Retinal pigment epithelial cell (primary cell): ENCODE results near the gene AGAP1.

Source experiments
- DNase-seq: peaks from one replicate; pipeline ENCODE4 v3.0.0-alpha.2; 2010; ENCODE audit warnings: low read depth
- H3K4me3 ChIP-seq: 2 replicates; pipeline ENCODE4 v1.5.1; 2011; ENCODE audit warnings: mild to moderate bottlenecking, low read length, control low read depth, moderate library complexity
- TF ChIP-seq, protein P1 (sequence below): conservative IDR thresholded peaks from 2 replicates; pipeline ENCODE4 v1.5.1; 2011; ENCODE audit warnings: low read depth, low read length, control low read depth, inconsistent platforms

The AGAP1 gene

DNA sequence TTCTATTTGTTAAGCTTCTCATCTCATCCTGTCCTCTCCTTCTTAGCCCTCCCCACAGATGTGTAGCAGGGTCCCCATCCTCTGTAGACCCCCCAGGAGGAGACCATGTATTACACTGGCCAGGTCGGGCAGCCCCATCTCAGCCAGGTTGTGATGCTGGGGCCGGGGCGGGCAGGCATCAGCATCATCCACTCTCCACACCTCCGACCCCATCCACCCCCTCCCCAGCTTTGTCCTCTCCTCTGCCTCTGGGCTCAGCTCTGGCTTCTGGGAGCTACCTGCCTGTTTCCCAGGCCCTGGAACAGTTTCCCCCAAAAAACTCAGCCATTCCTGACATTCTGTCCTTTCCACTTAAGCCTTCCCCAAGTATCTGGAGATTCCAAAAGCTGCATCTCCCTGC, 625.2 kb downstream of the AGAP1 start:
- no peak overlapping the region for H3K4me3 ChIP-seq
- DNase-seq, result no peak
- TF ChIP-seq, protein P1, sequence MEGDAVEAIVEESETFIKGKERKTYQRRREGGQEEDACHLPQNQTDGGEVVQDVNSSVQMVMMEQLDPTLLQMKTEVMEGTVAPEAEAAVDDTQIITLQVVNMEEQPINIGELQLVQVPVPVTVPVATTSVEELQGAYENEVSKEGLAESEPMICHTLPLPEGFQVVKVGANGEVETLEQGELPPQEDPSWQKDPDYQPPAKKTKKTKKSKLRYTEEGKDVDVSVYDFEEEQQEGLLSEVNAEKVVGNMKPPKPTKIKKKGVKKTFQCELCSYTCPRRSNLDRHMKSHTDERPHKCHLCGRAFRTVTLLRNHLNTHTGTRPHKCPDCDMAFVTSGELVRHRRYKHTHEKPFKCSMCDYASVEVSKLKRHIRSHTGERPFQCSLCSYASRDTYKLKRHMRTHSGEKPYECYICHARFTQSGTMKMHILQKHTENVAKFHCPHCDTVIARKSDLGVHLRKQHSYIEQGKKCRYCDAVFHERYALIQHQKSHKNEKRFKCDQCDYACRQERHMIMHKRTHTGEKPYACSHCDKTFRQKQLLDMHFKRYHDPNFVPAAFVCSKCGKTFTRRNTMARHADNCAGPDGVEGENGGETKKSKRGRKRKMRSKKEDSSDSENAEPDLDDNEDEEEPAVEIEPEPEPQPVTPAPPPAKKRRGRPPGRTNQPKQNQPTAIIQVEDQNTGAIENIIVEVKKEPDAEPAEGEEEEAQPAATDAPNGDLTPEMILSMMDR, result no peak

DNA sequence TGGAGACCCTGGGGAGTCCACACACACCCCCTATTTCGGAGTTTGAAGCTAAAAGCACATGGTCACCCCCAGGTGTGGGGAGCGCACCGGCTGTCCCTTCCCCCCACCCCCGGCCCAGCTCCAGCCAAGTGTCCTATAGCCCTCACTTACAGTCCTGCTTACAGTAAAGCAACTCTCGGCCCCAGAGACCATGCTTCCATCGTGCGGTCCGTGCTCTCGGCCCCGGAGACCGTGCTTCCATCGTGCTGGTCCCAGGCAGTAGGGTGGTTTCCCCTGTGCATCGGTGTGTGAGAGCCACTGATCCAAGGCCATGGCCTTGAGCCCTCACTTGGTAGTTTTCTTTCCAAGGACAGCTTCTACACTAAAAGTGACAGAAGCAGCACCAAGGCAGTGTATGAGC, 625.6 kb downstream of the AGAP1 start:
- no peak overlapping the region for H3K4me3 ChIP-seq
- TF ChIP-seq, protein P1, result no peak
- no peak for DNase-seq

DNA sequence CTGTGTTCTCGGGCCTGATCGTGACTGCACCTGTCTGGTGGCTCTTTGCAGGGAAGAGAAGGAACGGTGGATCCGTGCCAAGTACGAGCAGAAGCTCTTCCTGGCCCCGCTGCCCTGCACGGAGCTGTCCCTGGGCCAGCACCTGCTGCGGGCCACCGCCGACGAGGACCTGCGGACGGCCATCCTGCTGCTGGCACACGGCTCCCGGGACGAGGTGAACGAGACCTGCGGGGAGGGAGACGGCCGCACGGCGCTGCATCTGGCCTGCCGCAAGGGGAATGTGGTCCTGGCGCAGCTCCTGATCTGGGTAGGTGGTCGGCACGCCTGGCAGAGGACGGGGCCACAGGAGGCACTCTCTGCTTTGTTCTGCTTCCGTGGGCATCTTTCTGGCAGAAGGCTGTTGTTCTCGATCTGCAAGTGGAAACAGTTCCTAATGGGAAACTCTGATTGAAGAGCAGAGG, 626.3 kb downstream of the AGAP1 start:
- TF ChIP-seq, protein P1, result no peak
- no peak for DNase-seq
- H3K4me3 ChIP-seq, result no peak overlapping the region

DNA sequence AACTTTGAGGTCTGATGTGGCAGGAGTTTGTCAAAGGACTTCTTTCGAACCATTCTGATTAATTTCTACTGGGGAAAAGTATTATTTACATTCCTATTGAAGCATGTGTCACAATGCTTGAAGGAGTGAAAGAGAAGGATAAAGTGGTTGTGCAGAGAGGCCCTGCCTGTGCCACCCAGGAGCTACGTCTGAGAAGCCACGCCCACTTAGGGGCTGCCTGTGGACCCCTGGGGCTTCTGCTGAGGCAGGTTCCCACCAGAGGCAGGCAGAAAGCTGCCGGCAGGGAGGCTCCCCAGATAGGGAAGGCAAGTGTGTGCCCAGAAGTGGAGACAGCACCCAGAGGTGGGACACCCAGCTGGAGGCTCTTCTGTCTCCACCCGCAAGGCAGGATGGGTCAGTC, 627.0 kb downstream of the AGAP1 start:
- no peak overlapping the region for H3K4me3 ChIP-seq
- DNase-seq, result no peak
- TF ChIP-seq, protein P1, result no peak

DNA sequence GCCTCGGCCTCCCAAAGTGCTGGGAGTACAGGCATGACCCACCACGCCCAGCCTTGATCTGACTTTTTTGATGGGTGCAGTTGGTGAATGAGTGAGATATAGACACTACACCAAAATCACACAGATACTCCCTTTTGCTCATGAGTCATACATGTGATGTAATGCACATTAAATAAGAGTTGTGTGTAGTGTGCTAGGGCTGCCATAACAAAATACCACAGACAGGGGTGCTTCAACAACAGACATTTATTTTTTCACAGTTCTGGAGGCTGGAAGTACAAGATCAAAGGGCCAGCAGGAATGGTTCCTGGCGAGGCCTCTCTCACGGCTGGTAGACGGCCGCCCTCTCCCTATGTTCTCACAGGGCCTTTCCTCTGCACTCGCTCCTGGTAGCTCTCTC, 627.7 kb downstream of the AGAP1 start:
- no peak for DNase-seq
- TF ChIP-seq, protein P1, result no peak
- H3K4me3 ChIP-seq, result no peak overlapping the region

DNA sequence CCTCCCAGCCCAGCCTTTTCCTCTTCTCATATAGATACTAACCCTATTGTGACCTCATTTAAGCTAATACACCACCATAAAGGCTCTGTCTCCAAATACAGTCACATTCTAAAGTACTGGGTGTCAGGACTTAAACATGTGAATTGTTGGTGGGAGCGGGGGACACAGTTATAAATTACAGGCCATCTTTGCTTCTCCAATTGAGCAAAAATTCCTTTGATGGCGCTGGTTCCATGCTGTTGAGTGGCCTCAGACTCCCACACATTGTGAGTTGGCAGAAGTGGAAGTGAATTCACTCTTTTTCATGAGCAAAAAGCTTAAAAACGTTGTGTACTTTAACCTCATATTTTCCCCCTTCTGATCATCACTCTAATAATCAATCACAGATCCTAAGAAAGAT, 628.4 kb downstream of the AGAP1 start:
- TF ChIP-seq, protein P1, result no peak
- DNase-seq, result no peak
- H3K4me3 ChIP-seq, result no peak overlapping the region

DNA sequence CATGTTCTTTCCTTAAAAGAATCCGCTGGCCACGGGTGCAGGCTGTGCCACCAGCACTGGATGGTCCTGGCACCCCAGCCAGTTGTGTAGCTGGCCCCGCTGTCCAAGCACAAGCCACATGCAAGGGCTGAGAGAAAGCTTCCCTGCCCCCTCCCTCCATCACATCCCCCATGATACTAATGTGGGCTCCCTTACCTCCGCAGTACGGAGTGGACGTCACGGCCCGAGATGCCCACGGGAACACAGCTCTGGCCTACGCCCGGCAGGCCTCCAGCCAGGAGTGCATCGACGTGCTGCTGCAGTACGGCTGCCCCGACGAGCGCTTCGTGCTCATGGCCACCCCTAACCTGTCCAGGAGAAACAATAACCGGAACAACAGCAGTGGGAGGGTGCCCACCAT, 629.9 kb downstream of the AGAP1 start:
- H3K4me3 ChIP-seq, result no peak overlapping the region
- TF ChIP-seq, protein P1, result no peak
- no peak for DNase-seq
